IMR-90 (cell line): Measurements from ENCODE around the gene GPC2. TPM values are rescaled to one million over a fixed set of nuclear protein-coding genes. Genes with fewer than 3 reads are reported as not detected.

Source experiments
- ATAC-seq: fragments of 200-7000 bp; cut with Tn5 transposase; 2 replicates; pipeline ENCODE4 v1.9.1; 2020; ENCODE audit warnings: low read depth, mild to moderate bottlenecking, moderate library complexity
- BruUV-seq: library from RNA; stranded (reverse); fragments of 400-500 nt; replicated peaks from 2 replicates; lab custom pipeline; 2021; lab: Mats Ljungman, UMichigan
- CTCF ChIA-PET: fragments of 300-600 bp; formaldehyde crosslinking; extraction: SDS; loops from one replicate; lab custom pipeline; 2021; ENCODE audit warnings: antibody characterized with exemption; lab: Yijun Ruan, JAX
- POLR2A ChIA-PET: fragments of 300-600 bp; sonication (Branson Sonifier 250); formaldehyde crosslinking; loops from one replicate; lab custom pipeline; 2022; ENCODE audit warnings: antibody characterized with exemption; ENCODE audit not compliant: unreplicated experiment; lab: Charles Lee
- DNase-seq: peaks from one replicate; pipeline ENCODE4 v3.0.0; 2013
- H2AFZ ChIP-seq: replicated peaks from 2 replicates; pipeline ENCODE3; 2013; ENCODE audit warnings: low read length, mild to moderate bottlenecking; ENCODE audit not compliant: poor library complexity
- H2AK5ac ChIP-seq: 2 replicates; pipeline ENCODE4 v1.6.1; 2013; ENCODE audit warnings: low read depth, low read length, inconsistent platforms
- H2AK9ac ChIP-seq: replicated peaks from 2 replicates; pipeline ENCODE3; 2013; ENCODE audit warnings: mild to moderate bottlenecking, low read depth, low read length, moderate library complexity; ENCODE audit not compliant: poor library complexity
- H2BK120ac ChIP-seq: 2 replicates; pipeline ENCODE4 v1.6.1; 2013; ENCODE audit warnings: low read depth, low read length, inconsistent platforms
- H2BK15ac ChIP-seq: 3 replicates; pipeline ENCODE4 v1.6.1; 2013; ENCODE audit warnings: low read depth, low read length, inconsistent platforms
- H2BK20ac ChIP-seq: 2 replicates; pipeline ENCODE4 v1.6.1; 2013; ENCODE audit warnings: low read depth, mild to moderate bottlenecking, inconsistent platforms, low read length, moderate library complexity
- H2BK5ac ChIP-seq: 2 replicates; pipeline ENCODE4 v1.6.1; 2013; ENCODE audit warnings: mild to moderate bottlenecking, low read depth, low read length, inconsistent platforms; ENCODE audit not compliant: poor library complexity, severe bottlenecking
- H3K14ac ChIP-seq: replicated peaks from 2 replicates; pipeline ENCODE4 v1.6.1; 2013; ENCODE audit warnings: low read depth, low read length, inconsistent platforms
- H3K18ac ChIP-seq: 2 replicates; pipeline ENCODE4 v1.6.1; 2013; ENCODE audit warnings: low read depth, low read length, control low read depth
- H3K23ac ChIP-seq: 2 replicates; pipeline ENCODE4 v1.6.1; 2013; ENCODE audit warnings: low read depth, low read length, inconsistent platforms
- H3K27ac ChIP-seq: 2 replicates; pipeline ENCODE4 v1.5.1; 2013; ENCODE audit warnings: mild to moderate bottlenecking, control low read depth, low read length; ENCODE audit not compliant: insufficient read depth
- H3K27me3 ChIP-seq: 2 replicates; pipeline ENCODE4 v1.6.1; 2013; ENCODE audit warnings: low read length; ENCODE audit not compliant: control insufficient read depth, insufficient read depth
- H3K36me3 ChIP-seq: 2 replicates; pipeline ENCODE4 v1.6.1; 2013; ENCODE audit warnings: low read length, mixed read lengths; ENCODE audit not compliant: control insufficient read depth, insufficient read depth
- H3K4ac ChIP-seq: 2 replicates; pipeline ENCODE4 v1.6.1; 2013; ENCODE audit warnings: low read depth, low read length, inconsistent platforms
- H3K4me1 ChIP-seq: 2 replicates; pipeline ENCODE4 v1.6.1; 2013; ENCODE audit warnings: low read length, mixed read lengths; ENCODE audit not compliant: control insufficient read depth, insufficient read depth
- H3K4me2 ChIP-seq: 2 replicates; pipeline ENCODE4 v1.6.1; 2013; ENCODE audit warnings: low read depth, mild to moderate bottlenecking, control low read depth, low read length, moderate library complexity
- H3K4me3 ChIP-seq: 2 replicates; pipeline ENCODE4 v1.5.1; 2013; ENCODE audit warnings: low read depth, mild to moderate bottlenecking, control low read depth, low read length, moderate library complexity; ENCODE audit not compliant: insufficient read depth
- H3K56ac ChIP-seq: 2 replicates; pipeline ENCODE4 v1.6.1; 2013; ENCODE audit warnings: low read length, inconsistent platforms; ENCODE audit not compliant: insufficient read depth; ENCODE audit errors: extremely low read depth
- H3K79me1 ChIP-seq, 2 experiments: 2 replicates each; pipeline ENCODE4 v1.6.1; 2013; ENCODE audit warnings: low read length in 2 of 2, inconsistent platforms in 1 of 2, low read depth in 1 of 2
- H3K9ac ChIP-seq: 2 replicates; pipeline ENCODE4 v1.6.1; 2013; ENCODE audit warnings: low read depth, low read length, control low read depth
- H3K9me1 ChIP-seq: 2 replicates; pipeline ENCODE4 v1.6.1; 2013; ENCODE audit warnings: low read length, inconsistent platforms; ENCODE audit not compliant: insufficient read depth
- H3K9me3 ChIP-seq: 2 replicates; pipeline ENCODE4 v1.6.1; 2013; ENCODE audit warnings: low read length; ENCODE audit not compliant: control insufficient read depth, insufficient read depth
- H4K20me1 ChIP-seq: 2 replicates; pipeline ENCODE4 v1.6.1; 2013; ENCODE audit warnings: low read length, inconsistent platforms; ENCODE audit not compliant: insufficient read depth
- H4K5ac ChIP-seq: 2 replicates; pipeline ENCODE4 v1.6.1; 2013; ENCODE audit warnings: mild to moderate bottlenecking, low read depth, low read length, control low read depth
- H4K8ac ChIP-seq, 2 experiments: 2 replicates each; pipeline ENCODE4 v1.6.1; 2013; ENCODE audit warnings: low read depth in 2 of 2, low read length in 2 of 2, control low read depth in 1 of 2, inconsistent platforms in 1 of 2
- H4K91ac ChIP-seq: 2 replicates; pipeline ENCODE4 v1.6.1; 2013; ENCODE audit warnings: low read depth, low read length, inconsistent platforms; ENCODE audit not compliant: insufficient read depth
- BHLHE40 ChIP-seq: fragments of 150-350 bp; IDR thresholded peaks from 2 replicates; pipeline ENCODE4 v1.6.1; 2016; ENCODE audit warnings: mild to moderate bottlenecking, low read depth, low read length
- CEBPB ChIP-seq: IDR thresholded peaks from 2 replicates; pipeline ENCODE4 v1.6.1; 2012; ENCODE audit warnings: low read depth, low read length, improper control_type of control experiment
- CHD1 ChIP-seq: IDR thresholded peaks from 2 replicates; pipeline ENCODE4 v1.6.1; 2012; ENCODE audit warnings: low read depth, low read length, improper control_type of control experiment
- MAFK ChIP-seq: IDR thresholded peaks from 2 replicates; pipeline ENCODE4 v1.6.1; 2012; ENCODE audit warnings: low read depth, low read length, improper control_type of control experiment
- MAZ ChIP-seq: IDR thresholded peaks from 2 replicates; pipeline ENCODE4 v1.6.1; 2012; ENCODE audit warnings: low read depth, mild to moderate bottlenecking, low read length, improper control_type of control experiment, moderate library complexity, borderline replicate concordance
- MXI1 ChIP-seq: IDR thresholded peaks from 2 replicates; pipeline ENCODE4 v1.6.1; 2012; ENCODE audit warnings: low read depth, mild to moderate bottlenecking, low read length, moderate library complexity, borderline replicate concordance
- POLR2A ChIP-seq: IDR thresholded peaks from 2 replicates; pipeline ENCODE4 v1.6.1; 2012; ENCODE audit warnings: mild to moderate bottlenecking, low read depth, low read length
- RAD21 ChIP-seq: IDR thresholded peaks from 2 replicates; pipeline ENCODE4 v1.6.1; 2012; ENCODE audit warnings: low read length, improper control_type of control experiment
- RCOR1 ChIP-seq: IDR thresholded peaks from 2 replicates; pipeline ENCODE4 v1.6.1; 2012; ENCODE audit warnings: mild to moderate bottlenecking, low read length, improper control_type of control experiment; ENCODE audit not compliant: insufficient replicate concordance
- RFX5 ChIP-seq: IDR thresholded peaks from 2 replicates; pipeline ENCODE4 v1.8.0; 2012; ENCODE audit warnings: low read depth, mild to moderate bottlenecking, low read length, moderate library complexity
- SMC3 ChIP-seq: fragments of 150-350 bp; IDR thresholded peaks from 2 replicates; pipeline ENCODE4 v1.6.1; 2016; ENCODE audit warnings: low read depth, mild to moderate bottlenecking, antibody characterized with exemption, low read length, moderate library complexity
- WGBS, 2 experiments: methylation state at CpG; one replicate each; pipeline versions ENCODE4 v1.1.5 to v1.1.7; 2013; ENCODE audit warnings: missing lambda C conversion rate in 2 of 2; ENCODE audit not compliant: insufficient read length in 1 of 2; ENCODE audit errors: extremely low coverage in 2 of 2; 5-methylcytosine and 5-hydroxymethylcytosine counted together
- dilution Hi-C: fragments of 300-500 bp; cut with HindIII; formaldehyde crosslinking; loops from one replicate; pipeline ENCODE4 v1.14.3; 2018; ENCODE audit warnings: low sequenced_read_pairs; ENCODE audit not compliant: unreplicated experiment
- in situ Hi-C: fragments of 300-500 bp; cut with MboI; formaldehyde crosslinking; loops from 3 replicates; pipeline ENCODE4 v1.14.3; 2019; ENCODE audit warnings: low sequenced_read_pairs, inconsistent platforms, mixed read lengths
- intact Hi-C: fragments of 100-400 bp; cut with micrococcal nuclease; formaldehyde crosslinking; loops from 2 replicates; pipeline ENCODE4 v1.10.0; 2022
- polyA plus RNA-seq, 3 experiments: library from polyadenylated mRNA; depleted of rRNA; stranded (reverse); fragments of >200 nt; gene quantifications; 2 replicates each; pipeline ENCODE4 v1.2.3, GENCODE V29; 2012; ENCODE audit warnings: low replicate concordance in 1 of 3
- total RNA-seq: library from RNA; depleted of rRNA; stranded (reverse); fragments of >200 nt; gene quantifications from 2 replicates; pipeline ENCODE4 v1.2.3, GENCODE V29; 2012
- TF ChIP-seq, protein P1 (sequence below): fragments of 150-350 bp; IDR thresholded peaks from 2 replicates; pipeline ENCODE4 v1.6.1; 2017; ENCODE audit warnings: mild to moderate bottlenecking, antibody characterized with exemption, low read length, low read depth
- TF ChIP-seq, protein P2 (sequence below): fragments of 150-350 bp; IDR thresholded peaks from 2 replicates; pipeline ENCODE4 v1.6.1; 2016; ENCODE audit warnings: low read depth, mild to moderate bottlenecking, low read length, moderate library complexity, borderline replicate concordance
- TF ChIP-seq, protein P3 (sequence below): conservative IDR thresholded peaks from 2 replicates; pipeline ENCODE4 v1.5.1; 2012; ENCODE audit warnings: mild to moderate bottlenecking, low read depth, low read length, improper control_type of control experiment

The GPC2 gene
- total and polyA plus RNA-seq, 2 of the 4 experiments (the other 2 are of a cell fraction), result 1.8 to 6.0 TPM

DNA sequence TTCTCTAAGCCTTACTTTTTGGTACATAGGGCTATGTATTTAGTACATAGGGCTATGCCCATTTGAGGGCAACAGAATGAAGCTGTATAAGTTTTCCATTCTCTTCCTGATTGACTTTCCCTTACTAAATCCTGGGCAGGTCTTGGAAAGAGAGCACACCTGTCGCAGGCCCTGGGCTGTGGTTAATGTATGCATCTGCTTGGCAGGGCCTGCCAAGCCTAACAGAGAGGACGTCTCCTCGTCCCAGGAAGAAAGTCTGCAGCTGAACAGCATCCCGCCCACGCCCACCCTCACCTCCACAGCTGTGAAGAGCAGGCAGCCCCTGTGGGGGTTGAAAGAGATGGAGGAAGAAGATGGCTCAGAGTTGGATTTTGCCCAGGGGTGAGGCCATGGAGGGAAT lies 33.6 kb upstream of the GPC2 start:
- Histone ChIP-seq H3K4ac (no peak overlapping the region), H2AK5ac (no peak overlapping the region), H2BK20ac (no peak overlapping the region), H2BK5ac (no peak overlapping the region), H3K9me1 (no peaks in the 10 kb centered on the region), H3K9me3 (no peaks in the 10 kb centered on the region), H3K4me1 (no peaks in the 10 kb centered on the region), H2AK9ac (no peak overlapping the region), H4K20me1 (no peaks in the 10 kb centered on the region), H4K8ac (no peak overlapping the region), H3K4me3 (no peak overlapping the region), H3K14ac (no peak overlapping the region), H4K5ac (no peak overlapping the region), H3K9ac (no peak overlapping the region), H3K27ac (no peak overlapping the region), H3K18ac (no peak overlapping the region), H2BK15ac (no peak overlapping the region), H2BK120ac (no peak overlapping the region), H2AFZ (no peak overlapping the region), H3K79me1 (no peaks in the 10 kb centered on the region), H4K91ac (no peak overlapping the region), H3K4me2 (no peak overlapping the region), H3K27me3 (no peaks in the 10 kb centered on the region; the same call in 1 of the 2 replicates), H3K36me3 (no peaks in the 10 kb centered on the region), H3K56ac (no peak overlapping the region), H3K23ac (no peak overlapping the region)
- intact Hi-C loops (loop anchor here (2.0 kb wide), 1 partner anchor 78 kb away; no protein-coding TSS in a partner anchor), dilution Hi-C loops (no loop called here), in situ Hi-C loops (no loop called here)
- WGBS, 2 experiments, result 79% methylated on average over 3 of the region's 5 CpGs; no CpG with 5 or more reads in 1 of the 2 experiments
- TF ChIP-seq MAZ (no peak), CEBPB (no peak), RFX5 (no peak), CHD1 (no peak), MXI1 (no peak), MAFK (no peak), RAD21 (no peak), RCOR1 (no peak), SMC3 (no peak), POLR2A (no peak), BHLHE40 (no peak)
- TF ChIP-seq, protein P1, sequence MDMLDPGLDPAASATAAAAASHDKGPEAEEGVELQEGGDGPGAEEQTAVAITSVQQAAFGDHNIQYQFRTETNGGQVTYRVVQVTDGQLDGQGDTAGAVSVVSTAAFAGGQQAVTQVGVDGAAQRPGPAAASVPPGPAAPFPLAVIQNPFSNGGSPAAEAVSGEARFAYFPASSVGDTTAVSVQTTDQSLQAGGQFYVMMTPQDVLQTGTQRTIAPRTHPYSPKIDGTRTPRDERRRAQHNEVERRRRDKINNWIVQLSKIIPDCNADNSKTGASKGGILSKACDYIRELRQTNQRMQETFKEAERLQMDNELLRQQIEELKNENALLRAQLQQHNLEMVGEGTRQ, result no peak
- TF ChIP-seq, protein P2, sequence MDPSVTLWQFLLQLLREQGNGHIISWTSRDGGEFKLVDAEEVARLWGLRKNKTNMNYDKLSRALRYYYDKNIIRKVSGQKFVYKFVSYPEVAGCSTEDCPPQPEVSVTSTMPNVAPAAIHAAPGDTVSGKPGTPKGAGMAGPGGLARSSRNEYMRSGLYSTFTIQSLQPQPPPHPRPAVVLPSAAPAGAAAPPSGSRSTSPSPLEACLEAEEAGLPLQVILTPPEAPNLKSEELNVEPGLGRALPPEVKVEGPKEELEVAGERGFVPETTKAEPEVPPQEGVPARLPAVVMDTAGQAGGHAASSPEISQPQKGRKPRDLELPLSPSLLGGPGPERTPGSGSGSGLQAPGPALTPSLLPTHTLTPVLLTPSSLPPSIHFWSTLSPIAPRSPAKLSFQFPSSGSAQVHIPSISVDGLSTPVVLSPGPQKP, result no peak
- TF ChIP-seq, protein P3, sequence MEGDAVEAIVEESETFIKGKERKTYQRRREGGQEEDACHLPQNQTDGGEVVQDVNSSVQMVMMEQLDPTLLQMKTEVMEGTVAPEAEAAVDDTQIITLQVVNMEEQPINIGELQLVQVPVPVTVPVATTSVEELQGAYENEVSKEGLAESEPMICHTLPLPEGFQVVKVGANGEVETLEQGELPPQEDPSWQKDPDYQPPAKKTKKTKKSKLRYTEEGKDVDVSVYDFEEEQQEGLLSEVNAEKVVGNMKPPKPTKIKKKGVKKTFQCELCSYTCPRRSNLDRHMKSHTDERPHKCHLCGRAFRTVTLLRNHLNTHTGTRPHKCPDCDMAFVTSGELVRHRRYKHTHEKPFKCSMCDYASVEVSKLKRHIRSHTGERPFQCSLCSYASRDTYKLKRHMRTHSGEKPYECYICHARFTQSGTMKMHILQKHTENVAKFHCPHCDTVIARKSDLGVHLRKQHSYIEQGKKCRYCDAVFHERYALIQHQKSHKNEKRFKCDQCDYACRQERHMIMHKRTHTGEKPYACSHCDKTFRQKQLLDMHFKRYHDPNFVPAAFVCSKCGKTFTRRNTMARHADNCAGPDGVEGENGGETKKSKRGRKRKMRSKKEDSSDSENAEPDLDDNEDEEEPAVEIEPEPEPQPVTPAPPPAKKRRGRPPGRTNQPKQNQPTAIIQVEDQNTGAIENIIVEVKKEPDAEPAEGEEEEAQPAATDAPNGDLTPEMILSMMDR, result no peak
- ChIA-PET CTCF (no interaction called here), POLR2A (no interaction called here)
- no peak for DNase-seq
- ATAC-seq, result no peak
- no TSS peak for BruUV-seq
